HG03095 (cell line): ENCODE data around the gene SGTA.
"Not testable (repeated sequence)": the region's sequence is repeated elsewhere in the genome, so short reads cannot be mapped to it uniquely, and the experiment has no call there.

Source experiments
- ATAC-seq: cut with Tn5 transposase; IDR thresholded peaks from one replicate; pipeline ENCODE4 v1.9.1; 2021; ENCODE audit warnings: moderate library complexity; ENCODE audit not compliant: unreplicated experiment

The SGTA gene

DNA sequence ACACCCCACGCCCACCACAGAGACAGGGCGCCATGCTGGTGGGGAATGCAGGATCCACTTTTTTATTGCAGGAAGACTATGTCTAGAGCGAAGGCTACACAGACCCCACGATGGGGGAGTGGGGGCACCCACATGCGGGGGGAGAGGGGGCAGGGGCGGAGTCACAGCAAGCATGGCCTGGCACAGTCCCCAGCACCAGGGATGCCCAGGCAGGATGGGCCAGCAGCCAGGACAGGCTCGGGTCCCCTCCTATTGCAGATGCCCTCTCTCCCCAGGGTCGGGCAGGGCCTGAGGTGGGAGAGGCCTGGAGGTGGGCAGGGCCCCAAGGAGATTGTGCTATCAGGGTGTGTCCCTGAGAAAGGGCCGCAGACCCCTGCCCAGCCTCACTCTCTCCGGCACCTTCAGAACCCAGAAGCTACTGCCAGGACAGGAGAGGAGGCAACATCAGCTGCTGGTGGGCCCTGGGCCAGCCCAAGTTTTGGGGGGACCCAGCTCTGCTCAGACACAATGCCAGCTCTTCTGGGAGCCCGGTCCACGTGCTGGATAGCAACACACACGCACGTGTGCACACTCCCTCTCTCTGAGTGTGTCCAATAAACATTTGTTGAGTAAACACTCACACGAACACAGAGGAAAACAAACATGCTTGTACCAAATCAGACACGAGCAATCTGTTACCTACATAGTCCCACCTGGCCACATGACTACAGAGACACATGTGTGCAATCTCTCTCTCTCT is 68.4 kb downstream of the SGTA start:
- no peak for ATAC-seq

DNA sequence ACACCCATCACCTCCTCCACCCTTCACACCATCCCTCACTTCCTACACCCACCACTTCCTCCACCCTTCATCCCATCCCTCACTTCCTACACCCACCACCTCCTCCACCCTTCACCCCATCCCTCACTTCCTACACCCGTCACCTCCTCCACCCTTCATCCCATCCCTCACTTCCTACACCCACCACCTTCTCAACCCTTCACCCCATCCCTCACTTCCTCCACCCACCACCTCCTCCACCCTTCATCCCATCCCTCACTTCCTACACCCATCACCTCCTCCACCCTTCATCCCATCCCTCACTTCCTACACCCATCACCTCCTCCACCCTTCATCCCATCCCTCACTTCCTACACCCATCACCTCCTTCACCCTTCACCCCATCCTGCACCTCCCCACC is 69.0 kb downstream of the SGTA start:
- ATAC-seq, result not testable (repeated sequence)

DNA sequence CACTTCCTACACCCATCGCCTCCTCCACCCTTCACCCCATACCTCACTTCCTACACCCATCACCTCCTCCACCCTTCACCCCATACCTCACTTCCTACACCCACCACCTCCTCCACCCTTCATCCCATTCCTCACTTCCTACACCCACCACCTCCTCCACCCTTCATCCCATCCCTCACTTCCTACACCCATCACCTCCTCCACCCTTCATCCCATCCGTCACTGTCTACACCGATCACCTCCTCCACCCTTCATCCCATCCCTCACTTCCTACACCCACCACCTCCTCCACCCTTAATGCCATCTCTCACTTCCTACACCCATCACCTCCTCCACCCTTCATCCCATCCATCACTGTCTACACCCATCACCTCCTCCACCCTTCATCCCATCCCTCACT is 69.9 kb downstream of the SGTA start:
- not testable (repeated sequence) for ATAC-seq

- ATAC-seq, result no peak
These were observed 71.2 kb downstream of the SGTA start for GRCh38 chr19:2711875-2712205.

GRCh38 chr19:2711172-2711874 is 71.8 kb downstream of the SGTA start:
- no peak for ATAC-seq

DNA sequence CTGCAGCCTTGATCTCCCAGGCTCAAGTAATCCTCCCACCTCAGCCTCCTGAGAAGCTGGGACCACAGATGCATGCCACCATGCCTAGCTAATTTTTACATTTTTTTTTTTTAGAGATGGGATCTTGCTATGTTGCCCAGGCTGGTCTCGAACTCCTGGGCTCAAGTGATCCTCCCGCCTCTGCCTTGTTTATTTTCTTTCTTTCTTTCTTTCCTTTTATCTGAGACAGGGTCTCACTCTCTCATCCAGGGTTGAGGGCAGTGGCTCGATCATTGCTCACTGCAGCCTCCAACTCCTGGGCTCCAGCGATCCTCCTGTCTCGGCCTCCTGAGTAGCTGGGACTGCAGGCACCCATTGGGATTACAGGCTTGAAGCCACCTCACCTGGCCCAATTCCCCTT is 76.8 kb downstream of the SGTA start:
- no peak for ATAC-seq
